Naive thymus-derived CD8-positive, alpha-beta T cell (primary cell): ENCODE measurements around the gene SLC35F2. TPM values are rescaled to one million over a fixed set of nuclear protein-coding genes. Genes with fewer than 3 reads are reported as not detected.

Experiments
- ATAC-seq, 2 donors: fragments of 150-1000 bp; cut with Tn5 transposase in 1 of 2; sonication (Bioruptor Pico), chemical (Tn5 transposase) in 1 of 2; 1 replicate in 1 of 2; 2 replicates in 1 of 2; pipeline ENCODE4 v1.10.0; 2021; ENCODE audit warnings: mild to moderate bottlenecking in 2 of 2, moderate library complexity in 2 of 2
- POLR2A ChIA-PET: fragments of 350-600 bp; sonication (Branson Sonifier 250); formaldehyde crosslinking; loops from one replicate; lab custom pipeline; 2021; ENCODE audit warnings: antibody characterized with exemption; lab: Charles Lee
- DNase-seq, 10 donors: peaks; one replicate each; pipeline versions ENCODE4 v3.0.0 to v3.0.0-alpha.2; 2020 to 2022
- H3K27ac Mint-ChIP-seq, 10 donors: one replicate each; pipeline ENCODE4 v1.8.0; 2020 to 2022; ENCODE audit warnings: mild to moderate bottlenecking in 10 of 10, mixed read lengths in 10 of 10, moderate library complexity in 4 of 10, inconsistent platforms in 1 of 10
- H3K27me3 Mint-ChIP-seq, 5 donors: one replicate each; pipeline ENCODE4 v1.8.0; 2021 to 2022; ENCODE audit warnings: mixed read lengths in 5 of 5
- H3K36me3 Mint-ChIP-seq, 3 donors: one replicate each; pipeline ENCODE4 v1.8.0; 2020 to 2022; ENCODE audit warnings: mixed read lengths in 3 of 3, mild to moderate bottlenecking in 2 of 3, inconsistent platforms in 1 of 3
- H3K4me1 Mint-ChIP-seq, 4 donors: one replicate each; pipeline ENCODE4 v1.8.0; 2021 to 2022; ENCODE audit warnings: mixed read lengths in 4 of 4
- H3K4me3 Mint-ChIP-seq, 10 donors: one replicate each; pipeline ENCODE4 v1.8.0; 2020 to 2022; ENCODE audit warnings: mild to moderate bottlenecking in 10 of 10, mixed read lengths in 10 of 10, moderate library complexity in 6 of 10, inconsistent platforms in 1 of 10
- H3K9me3 Mint-ChIP-seq, 9 donors: one replicate each; pipeline ENCODE4 v1.8.0; 2020 to 2022; ENCODE audit warnings: mixed read lengths in 9 of 9, mild to moderate bottlenecking in 3 of 9, inconsistent platforms in 1 of 9, moderate library complexity in 1 of 9
- polyA plus RNA-seq, 3 donors: library from polyadenylated mRNA; unstranded; fragments of 300-500 nt; fragmentation: Illumina TruSeq; gene quantifications; one replicate each; pipeline ENCODE4 v1.2.3, GENCODE V29; 2021
- total RNA-seq, 8 experiments: library from RNA in 2 of 8; stranded (reverse) in 2 of 8; gene quantifications; one replicate each; pipeline ENCODE4 v1.2.3 and lab custom pipeline; 2021 to 2026

The SLC35F2 gene
- total and polyA plus RNA-seq, 5 experiments from 2014 or later, result 2.1 to 5.6 (median 4.0) TPM

- Mint-ChIP-seq H3K27me3 (no peaks in the 10 kb centered on the region), H3K27ac (no peak overlapping the region), H3K4me1 (peaks cover 0 to 2% (median 0%) of the 10 kb centered on the region in 4 donors), H3K9me3 (no peaks in the 10 kb centered on the region), H3K4me3 (no peak overlapping the region), H3K36me3 (peaks cover 0 to 63% (median 15%) of the 10 kb centered on the region in 3 donors)
- POLR2A ChIA-PET, result no interaction called here
- DNase-seq (no peak), ATAC-seq (no peak)
Measured at GRCh38 chr11:107804211-107804610, 54.4 kb downstream of the SLC35F2 start.

DNA sequence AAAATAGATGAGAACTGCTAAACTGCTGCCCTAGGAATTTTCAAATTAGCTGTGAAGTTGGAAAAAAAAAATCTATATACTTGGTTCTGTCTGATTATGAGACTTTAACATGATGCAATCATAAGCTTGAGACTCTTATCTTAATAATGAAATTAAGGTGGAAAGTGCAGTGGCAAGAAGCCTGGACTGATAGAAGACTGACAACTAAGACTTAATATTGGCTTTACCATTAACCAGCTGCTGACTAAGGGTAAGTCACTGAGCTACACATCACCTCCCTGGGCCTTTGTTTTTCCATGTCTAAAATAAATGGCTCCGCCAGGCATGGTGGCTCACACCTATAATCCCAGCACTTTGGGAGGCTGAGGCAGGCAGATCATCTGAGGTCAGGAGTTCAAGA lies 56.9 kb downstream of the SLC35F2 start:
- POLR2A ChIA-PET, result no interaction called here
- no peak for DNase-seq
- Mint-ChIP-seq H3K27ac (no peak overlapping the region), H3K4me3 (no peak overlapping the region), H3K4me1 (no peaks in the 10 kb centered on the region), H3K36me3 (peaks cover 0 to 46% (median 12%) of the 10 kb centered on the region in 3 donors), H3K9me3 (no peaks in the 10 kb centered on the region), H3K27me3 (no peaks in the 10 kb centered on the region)
- ATAC-seq, result no peak

GRCh38 chr11:107799218-107799859 lies 59.2 kb downstream of the SLC35F2 start:
- ATAC-seq, result peak; percentile 49 to 50
- DNase-seq, result peak in 9 of 10 donors; percentile 18 to 65 (median 36)
- H3K36me3 Mint-ChIP-seq, result peaks cover 0 to 51% (median 19%) of the 10 kb centered on the region in 3 donors
- H3K4me1 Mint-ChIP-seq, result no peaks in the 10 kb centered on the region
- no peak overlapping the region for H3K4me3 Mint-ChIP-seq
- H3K27ac Mint-ChIP-seq, result peak overlapping the region in 1 of 10 donors; percentile 12
- POLR2A ChIA-PET, result no interaction called here
- H3K27me3 Mint-ChIP-seq, result no peaks in the 10 kb centered on the region
- H3K9me3 Mint-ChIP-seq, result peaks cover 0 to 4% (median 0%) of the 10 kb centered on the region in 9 donors

DNA sequence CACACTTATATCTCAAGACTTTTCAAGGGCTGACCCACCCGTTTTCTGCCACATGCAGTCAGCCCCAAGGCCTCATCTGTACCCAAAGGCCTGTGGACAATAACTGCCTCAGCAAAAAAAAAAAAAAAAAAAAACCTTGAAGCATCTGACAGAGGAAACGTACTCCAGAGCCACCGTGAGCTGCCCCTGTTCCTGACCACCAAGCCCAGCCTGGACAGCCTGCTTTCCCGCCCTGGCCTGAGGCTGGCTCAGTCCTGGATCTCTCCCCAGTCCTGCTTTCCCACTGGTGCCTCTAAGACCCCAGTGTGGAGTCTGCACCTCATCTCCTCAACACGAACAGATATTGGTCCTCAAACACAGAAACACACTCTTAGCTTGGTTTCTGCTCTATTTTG lies 66.5 kb downstream of the SLC35F2 start:
- H3K9me3 Mint-ChIP-seq, result peaks cover 0 to 4% (median 0%) of the 10 kb centered on the region in 9 donors
- H3K36me3 Mint-ChIP-seq, result peaks cover 4 to 43% (median 24%) of the 10 kb centered on the region in 3 donors
- POLR2A ChIA-PET, result no interaction called here
- no peaks in the 10 kb centered on the region for H3K27me3 Mint-ChIP-seq
- H3K27ac Mint-ChIP-seq, result no peak overlapping the region
- H3K4me1 Mint-ChIP-seq, result no peaks in the 10 kb centered on the region
- H3K4me3 Mint-ChIP-seq, result no peak overlapping the region
- DNase-seq (no peak), ATAC-seq (no peak)

DNA sequence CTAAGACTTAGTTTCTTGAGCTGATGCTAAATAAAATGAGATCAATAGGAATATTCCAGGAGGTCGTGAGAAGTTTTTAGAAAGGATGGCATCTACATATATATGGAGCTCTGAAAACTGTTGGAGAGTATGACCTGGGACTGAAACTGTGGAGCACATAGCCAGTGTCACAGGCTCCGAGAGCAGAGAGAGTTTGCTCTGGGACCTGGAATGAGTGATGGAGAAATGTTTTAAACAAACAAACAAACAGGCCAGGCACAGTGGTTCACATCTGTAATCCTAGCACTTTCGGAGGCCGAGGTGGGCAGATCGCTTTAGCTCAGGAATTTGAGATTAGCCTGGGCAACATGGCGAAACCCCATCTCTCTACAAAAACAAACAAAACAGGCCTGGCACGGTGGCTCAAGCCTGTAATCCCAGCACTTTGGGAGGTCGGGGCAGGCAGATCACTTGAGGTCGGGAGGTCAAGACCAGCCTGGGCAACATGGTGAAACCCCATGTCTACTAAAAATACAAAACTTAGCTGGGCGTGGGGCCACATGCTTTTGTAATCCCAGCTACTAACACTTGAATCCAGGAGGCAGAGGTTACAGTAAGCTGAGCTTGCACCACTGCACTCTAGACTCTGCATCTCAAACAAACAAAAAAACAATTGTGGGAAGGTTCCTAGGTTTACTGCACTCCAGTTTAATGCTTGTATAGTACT lies 67.1 kb downstream of the SLC35F2 start:
- DNase-seq (no peak), ATAC-seq (no peak)
- Mint-ChIP-seq H3K27me3 (no peaks in the 10 kb centered on the region), H3K9me3 (peaks cover 0 to 4% (median 0%) of the 10 kb centered on the region in 9 donors), H3K36me3 (peaks cover 4 to 42% (median 24%) of the 10 kb centered on the region in 3 donors), H3K4me3 (no peak overlapping the region), H3K4me1 (no peaks in the 10 kb centered on the region), H3K27ac (peak overlapping the region in 1 of 10 donors; percentile 81)
- POLR2A ChIA-PET, result no interaction called here

DNA sequence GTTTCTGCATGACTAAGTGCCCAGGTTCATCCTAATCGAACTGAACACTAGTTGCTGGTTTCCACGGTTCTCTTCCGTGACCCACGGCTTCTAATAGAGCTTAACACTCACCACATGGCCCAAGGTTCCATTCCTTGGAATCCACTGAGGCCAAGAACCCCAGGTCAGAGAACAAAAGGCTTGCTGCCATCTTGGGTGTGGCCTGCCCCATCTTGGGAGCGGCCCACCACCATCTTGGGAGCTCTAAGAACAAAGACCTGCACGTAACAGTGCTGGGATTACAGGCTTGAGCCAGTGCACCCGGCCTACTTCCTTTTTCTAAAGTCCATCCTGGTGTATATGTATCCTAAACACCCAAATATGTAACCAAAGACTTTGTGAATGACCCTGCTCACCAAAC lies 68.8 kb downstream of the SLC35F2 start:
- Mint-ChIP-seq H3K4me3 (no peak overlapping the region), H3K36me3 (peaks cover 4 to 28% (median 13%) of the 10 kb centered on the region in 3 donors), H3K4me1 (no peaks in the 10 kb centered on the region), H3K27ac (no peak overlapping the region), H3K9me3 (peaks cover 0 to 4% (median 0%) of the 10 kb centered on the region in 9 donors), H3K27me3 (peaks cover 0 to 2% (median 0%) of the 10 kb centered on the region in 5 donors)
- POLR2A ChIA-PET, result no interaction called here
- DNase-seq (no peak), ATAC-seq (no peak)

GRCh38 chr11:107787733-107788132 lies 70.9 kb downstream of the SLC35F2 start:
- ATAC-seq (no peak), DNase-seq (no peak)
- Mint-ChIP-seq H3K4me3 (no peak overlapping the region), H3K27me3 (peaks cover 0 to 4% (median 0%) of the 10 kb centered on the region in 5 donors), H3K27ac (no peak overlapping the region), H3K4me1 (no peaks in the 10 kb centered on the region), H3K36me3 (peaks cover 0 to 12% (median 0%) of the 10 kb centered on the region in 3 donors), H3K9me3 (no peaks in the 10 kb centered on the region)
- POLR2A ChIA-PET, result no interaction called here

DNA sequence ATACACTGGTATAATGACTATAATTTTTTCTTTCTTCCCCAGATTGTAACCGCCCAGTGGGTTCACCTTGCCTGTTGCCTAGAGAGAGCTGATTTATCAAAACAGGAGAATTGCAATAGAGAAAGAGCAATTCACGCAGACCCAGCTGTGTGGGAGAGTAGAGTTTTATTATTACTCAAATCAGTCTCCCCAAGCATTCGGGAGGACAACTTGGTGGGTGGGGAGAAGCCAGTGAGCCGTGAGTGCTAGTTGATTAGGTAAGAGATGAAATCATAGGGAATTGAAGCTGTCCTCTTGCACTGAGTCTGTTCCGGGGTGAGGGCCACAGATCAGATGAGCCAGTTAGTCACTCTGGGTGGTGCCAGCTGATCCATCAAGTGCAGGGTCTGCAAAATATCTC lies 73.2 kb downstream of the SLC35F2 start:
- H3K4me3 Mint-ChIP-seq, result no peak overlapping the region

DNA sequence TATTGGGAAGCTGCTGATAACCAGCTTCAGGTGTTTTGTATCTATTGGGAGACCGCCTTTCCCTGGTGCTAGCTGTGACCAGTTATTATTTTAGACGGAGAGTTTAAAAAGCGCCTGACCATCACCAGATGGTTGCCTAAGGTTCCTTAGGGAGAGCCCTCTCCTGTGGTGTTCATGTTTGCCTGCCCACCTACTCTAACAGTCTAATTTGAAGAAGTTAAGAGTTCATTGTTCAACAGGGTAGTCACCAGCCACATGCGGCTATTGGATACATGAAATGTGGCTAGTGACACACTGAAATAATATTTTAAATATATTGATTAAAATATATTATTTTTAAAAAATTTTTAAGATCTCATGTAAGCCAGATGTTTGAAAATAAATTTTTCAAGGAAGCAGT lies 75.5 kb downstream of the SLC35F2 start:
- Mint-ChIP-seq H3K9me3 (no peaks in the 10 kb centered on the region), H3K4me1 (no peaks in the 10 kb centered on the region), H3K27me3 (peaks cover 0 to 7% (median 2%) of the 10 kb centered on the region in 5 donors), H3K27ac (no peak overlapping the region), H3K36me3 (no peaks in the 10 kb centered on the region), H3K4me3 (no peak overlapping the region)
- POLR2A ChIA-PET, result no interaction called here
- no peak for ATAC-seq
- DNase-seq, result no peak

More for the DNA sequence above, 73.2 kb downstream of the SLC35F2 start:
- no peaks in the 10 kb centered on the region for H3K9me3 Mint-ChIP-seq
- no peak for ATAC-seq
- no peaks in the 10 kb centered on the region for H3K4me1 Mint-ChIP-seq
- H3K36me3 Mint-ChIP-seq, result peaks cover 0 to 2% (median 0%) of the 10 kb centered on the region in 3 donors
- DNase-seq, result no peak
- peaks cover 0 to 4% (median 0%) of the 10 kb centered on the region in 5 donors for H3K27me3 Mint-ChIP-seq
- H3K27ac Mint-ChIP-seq, result no peak overlapping the region
- POLR2A ChIA-PET, result no interaction called here

- Mint-ChIP-seq H3K27me3 (peaks cover 0 to 7% (median 2%) of the 10 kb centered on the region in 5 donors), H3K27ac (no peak overlapping the region), H3K4me3 (no peak overlapping the region), H3K36me3 (no peaks in the 10 kb centered on the region), H3K9me3 (no peaks in the 10 kb centered on the region), H3K4me1 (no peaks in the 10 kb centered on the region)
- ATAC-seq, result no peak
- POLR2A ChIA-PET, result no interaction called here
- DNase-seq, result no peak
Measured at GRCh38 chr11:107780775-107781174, 77.8 kb downstream of the SLC35F2 start.

GRCh38 chr11:107780136-107780535 lies 78.5 kb downstream of the SLC35F2 start:
- POLR2A ChIA-PET, result no interaction called here
- no peaks in the 10 kb centered on the region for H3K9me3 Mint-ChIP-seq
- peaks cover 0 to 7% (median 2%) of the 10 kb centered on the region in 5 donors for H3K27me3 Mint-ChIP-seq
- no peaks in the 10 kb centered on the region for H3K36me3 Mint-ChIP-seq
- no peak overlapping the region for H3K27ac Mint-ChIP-seq
- ATAC-seq (no peak), DNase-seq (no peak)
- no peaks in the 10 kb centered on the region for H3K4me1 Mint-ChIP-seq
- H3K4me3 Mint-ChIP-seq, result no peak overlapping the region

DNA sequence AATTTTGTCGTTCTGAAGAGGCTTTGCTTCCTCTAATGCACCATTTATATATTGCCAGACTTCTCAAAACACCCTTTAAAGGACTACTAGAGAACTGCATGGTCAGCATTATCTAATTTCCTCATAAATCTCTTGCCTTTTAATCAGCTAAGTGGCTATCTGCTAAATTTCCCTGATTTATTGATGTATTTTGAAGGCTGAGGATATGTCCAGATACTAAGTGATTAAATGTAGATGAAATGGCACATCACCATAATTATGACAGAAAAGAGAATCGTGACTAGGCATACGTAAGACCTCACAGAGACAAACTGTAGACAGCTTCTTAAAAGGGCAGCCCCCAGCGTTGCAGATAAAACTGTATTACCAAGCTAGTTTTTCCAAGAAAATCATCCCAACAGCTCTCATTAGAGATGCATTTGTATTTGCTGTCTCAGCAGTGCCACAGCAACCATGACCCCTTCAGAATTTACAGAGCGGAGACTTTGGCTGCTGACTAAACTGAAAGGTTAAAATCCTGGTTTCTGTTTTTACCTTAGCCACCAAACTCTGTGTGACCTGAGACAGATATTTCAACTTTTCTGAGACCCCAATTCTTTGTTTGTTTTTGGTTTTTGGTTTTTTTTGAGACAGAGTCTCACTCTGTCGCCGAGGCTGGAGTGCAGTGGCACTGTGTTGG lies 79.6 kb downstream of the SLC35F2 start:
- Mint-ChIP-seq H3K27me3 (peaks cover 0 to 7% (median 0%) of the 10 kb centered on the region in 5 donors), H3K9me3 (no peaks in the 10 kb centered on the region), H3K4me3 (no peak overlapping the region), H3K4me1 (no peaks in the 10 kb centered on the region), H3K27ac (no peak overlapping the region), H3K36me3 (no peaks in the 10 kb centered on the region)
- no peak for ATAC-seq
- POLR2A ChIA-PET, result no interaction called here
- DNase-seq, result no peak

DNA sequence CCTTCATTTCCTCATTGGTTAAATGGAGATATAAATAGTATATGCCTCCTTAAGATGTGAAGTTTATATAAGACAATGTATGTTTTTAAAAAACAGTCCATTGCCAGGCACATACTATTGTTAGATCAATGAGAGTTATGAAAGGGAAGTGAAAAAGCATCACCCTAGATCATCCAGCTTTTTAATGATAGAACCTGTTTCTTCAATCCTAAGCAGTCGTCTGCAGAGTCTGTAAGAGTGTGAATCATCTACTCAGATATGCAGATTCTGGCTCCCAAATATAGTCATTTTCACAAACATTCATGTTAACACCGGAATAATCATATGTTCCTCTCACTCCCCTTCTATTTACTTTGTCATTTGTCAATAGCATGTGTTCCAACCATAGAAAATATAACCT lies 81.5 kb downstream of the SLC35F2 start:
- Mint-ChIP-seq H3K27ac (no peak overlapping the region), H3K27me3 (peaks cover 5 to 14% (median 7%) of the 10 kb centered on the region in 5 donors), H3K4me1 (no peaks in the 10 kb centered on the region), H3K9me3 (no peaks in the 10 kb centered on the region), H3K36me3 (no peaks in the 10 kb centered on the region), H3K4me3 (no peak overlapping the region)
- POLR2A ChIA-PET, result no interaction called here
- DNase-seq (no peak), ATAC-seq (no peak)
